Suppressor macrophage treated with lipopolysaccharide for 1 hour (primary cell): Measurements from ENCODE around the gene GBF1.

Source experiments
- DNase-seq, 3 donors: peaks; one replicate each; pipeline ENCODE4 v3.0.0-alpha.2; 2020 to 2022

GBF1 gene

GRCh38 chr10:102354451-102354850 is 109.1 kb downstream of the GBF1 start:
- no peak for DNase-seq

DNA sequence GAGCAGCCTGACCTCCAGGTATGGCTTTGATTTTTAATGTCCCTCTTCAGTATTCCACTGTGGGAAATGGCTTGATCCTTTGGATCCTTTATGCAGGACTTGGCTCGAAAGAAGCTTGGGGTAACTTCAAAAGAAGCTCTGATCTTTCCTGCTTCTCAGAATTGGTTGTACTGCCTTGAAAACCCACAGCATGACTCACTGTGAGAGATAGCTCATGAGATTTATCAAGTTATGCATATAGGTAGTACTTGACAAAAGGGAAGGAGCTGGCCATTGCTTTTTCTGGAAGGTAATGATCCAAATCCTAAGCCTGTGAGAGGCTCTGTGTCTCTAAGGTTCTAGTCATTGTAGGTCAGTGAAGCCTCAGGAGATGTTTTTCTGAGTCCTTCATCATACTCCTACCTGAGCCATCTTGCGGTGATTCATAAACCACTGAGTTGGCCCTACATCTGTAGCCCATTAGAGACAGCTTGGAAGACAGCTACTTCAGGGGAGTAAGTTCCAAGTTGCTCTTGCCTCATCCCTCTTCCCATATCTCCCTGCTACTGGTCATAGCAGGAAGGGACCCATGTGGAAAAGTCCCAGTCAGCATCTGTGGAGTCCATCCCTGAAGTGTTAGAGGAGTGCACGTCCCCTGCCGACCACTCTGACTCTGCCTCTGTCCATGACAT is 113.5 kb downstream of the GBF1 start:
- no peak for DNase-seq

GRCh38 chr10:102367441-102367840 is 122.1 kb downstream of the GBF1 start:
- DNase-seq: no peak

DNA sequence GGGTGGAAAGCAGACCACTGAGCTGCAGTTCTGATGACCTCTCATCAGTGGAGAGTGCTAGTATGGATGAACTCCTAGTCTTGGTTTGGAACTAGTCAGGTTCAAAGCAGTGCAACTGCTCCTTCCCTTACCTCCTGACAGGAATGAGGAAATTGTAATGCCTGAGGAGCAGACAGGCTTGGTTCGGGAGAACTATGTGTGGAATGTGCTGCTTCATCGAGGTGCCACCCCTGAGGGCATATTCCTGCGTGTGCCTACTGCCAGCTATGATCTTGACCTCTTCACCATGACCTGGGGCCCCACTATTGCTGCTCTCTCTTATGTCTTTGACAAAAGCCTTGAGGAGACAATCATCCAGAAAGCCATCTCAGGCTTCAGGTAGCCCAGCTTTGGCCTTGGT is 122.7 kb downstream of the GBF1 start:
- DNase-seq: no peak

- no peak for DNase-seq
These were observed 126.0 kb downstream of the GBF1 start for GRCh38 chr10:102371295-102371694.

DNA sequence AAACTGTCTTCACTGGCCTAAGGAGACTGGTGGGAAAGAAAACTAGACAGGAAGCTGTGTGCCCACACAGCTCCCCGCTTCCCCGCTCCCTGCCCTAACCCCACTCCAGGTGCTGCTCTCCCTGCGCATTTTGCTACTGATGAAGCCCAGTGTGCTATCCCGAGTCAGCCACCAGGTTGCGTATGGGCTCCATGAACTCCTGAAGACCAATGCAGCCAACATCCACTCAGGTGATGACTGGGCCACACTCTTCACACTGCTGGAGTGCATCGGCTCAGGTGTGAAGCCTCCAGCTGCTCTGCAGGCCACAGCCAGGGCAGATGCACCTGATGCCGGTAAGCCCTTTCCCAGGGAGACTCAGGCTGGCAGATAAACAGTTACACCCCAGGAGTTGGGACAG is 129.9 kb downstream of the GBF1 start:
- no peak for DNase-seq

- no peak for DNase-seq
These were observed 130.5 kb downstream of the GBF1 start for GRCh38 chr10:102375867-102376266.

GRCh38 chr10:102376901-102377300 is 131.6 kb downstream of the GBF1 start:
- no peak for DNase-seq

GRCh38 chr10:102379383-102379782 is 134.1 kb downstream of the GBF1 start:
- DNase-seq: no peak

- no peak for DNase-seq
These were observed 136.7 kb downstream of the GBF1 start for GRCh38 chr10:102381983-102382382.

DNA sequence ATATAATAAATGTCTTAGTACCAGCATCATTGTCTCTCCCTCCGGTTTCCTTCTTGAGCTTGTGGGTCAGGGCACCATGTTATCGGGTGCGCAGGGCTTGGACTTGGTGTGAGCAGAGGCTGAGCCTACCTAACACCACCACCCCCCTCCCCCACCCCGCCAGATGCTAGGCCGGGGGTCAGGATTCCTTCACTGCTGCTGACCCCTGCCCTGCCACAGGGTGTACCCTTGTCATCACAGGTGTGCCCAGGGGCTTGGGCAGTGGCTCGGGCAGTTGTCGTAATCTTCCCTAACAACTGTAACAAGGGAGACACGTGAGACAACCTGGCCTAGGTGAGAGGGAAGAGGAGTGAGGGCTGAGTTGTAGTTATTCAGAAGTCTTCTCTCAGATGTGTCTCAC is 137.5 kb downstream of the GBF1 start:
- DNase-seq: no peak

- DNase-seq: peak in 2 of 3 donors; percentile 28 to 41
These were observed 138.7 kb downstream of the GBF1 start for GRCh38 chr10:102384053-102384452.

GRCh38 chr10:102384606-102385429 is 139.5 kb downstream of the GBF1 start:
- peak in 2 of 3 donors; percentile 65 to 71 for DNase-seq

DNA sequence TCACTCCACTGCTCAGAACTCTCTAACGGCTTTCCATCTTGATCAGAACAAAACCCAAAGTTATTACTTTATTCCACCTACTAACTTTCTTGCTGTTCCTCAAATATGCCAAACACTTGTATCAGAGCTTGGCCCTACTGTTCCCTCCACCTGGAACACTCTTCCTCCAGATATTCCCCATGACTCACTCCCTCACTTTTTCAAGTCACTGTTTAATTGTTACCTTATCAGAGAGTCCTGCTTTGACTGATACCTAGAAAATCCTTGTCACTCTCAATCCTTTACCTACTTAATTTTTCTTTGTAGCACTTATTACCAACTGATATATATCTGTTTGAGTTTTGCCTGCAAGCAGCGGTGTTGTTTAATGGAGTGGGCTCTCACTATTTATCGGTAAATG is 144.6 kb downstream of the GBF1 start:
- no peak for DNase-seq

DNA sequence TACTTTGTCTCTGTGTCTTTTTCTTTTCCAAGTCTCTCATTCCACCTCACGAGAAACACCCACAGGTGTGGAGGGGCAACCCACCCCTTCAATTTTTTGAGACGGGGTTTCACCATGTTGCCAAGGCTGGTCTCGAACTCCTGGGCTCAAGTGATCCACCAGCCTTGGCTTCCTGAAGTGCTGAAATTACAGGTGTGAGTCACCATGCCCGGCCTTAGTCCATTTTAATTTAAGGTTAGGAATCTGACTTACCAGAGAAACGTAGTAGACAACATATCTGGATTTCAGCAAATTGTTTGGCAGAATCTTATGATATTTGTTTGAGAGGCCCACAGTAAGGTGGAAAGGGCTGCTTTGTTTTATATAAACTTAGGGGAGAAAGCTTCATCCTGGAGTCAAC is 147.0 kb downstream of the GBF1 start:
- DNase-seq: no peak

- DNase-seq: no peak
These were observed 148.2 kb downstream of the GBF1 start for GRCh38 chr10:102393411-102394078.

- DNase-seq: peak; percentile 99 to 100 (median 100)
These were observed 148.9 kb downstream of the GBF1 start for GRCh38 chr10:102394079-102394800.

DNA sequence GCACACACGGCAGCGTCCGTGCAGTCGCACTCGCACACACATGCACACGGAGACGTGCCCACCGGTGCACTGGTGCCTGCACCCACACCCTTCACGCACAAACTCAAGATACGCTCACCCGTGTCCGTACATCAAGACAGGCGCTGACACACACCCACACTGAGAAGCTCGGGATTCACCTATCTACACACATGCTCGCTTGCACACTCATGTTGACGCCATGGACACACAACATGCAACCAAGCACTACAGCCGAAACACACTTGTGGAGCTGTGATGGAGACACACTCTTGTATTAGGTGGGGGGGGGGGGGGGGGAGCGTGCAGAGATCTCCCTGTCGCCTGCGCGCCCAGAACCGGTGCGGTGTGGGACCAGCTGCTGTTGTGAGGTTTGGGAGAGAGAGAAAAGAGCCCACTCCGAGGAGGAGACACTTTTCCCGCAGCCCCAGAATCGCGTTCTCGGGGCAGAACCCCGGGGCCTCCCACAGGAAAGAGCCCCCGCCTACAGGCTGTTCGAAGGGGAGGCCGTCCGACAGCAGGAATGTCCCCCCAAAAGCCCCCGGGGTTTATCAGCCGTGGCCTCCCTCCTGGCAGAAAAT is 149.6 kb downstream of the GBF1 start:
- DNase-seq: peak in 1 of 3 donors; percentile 96

DNA sequence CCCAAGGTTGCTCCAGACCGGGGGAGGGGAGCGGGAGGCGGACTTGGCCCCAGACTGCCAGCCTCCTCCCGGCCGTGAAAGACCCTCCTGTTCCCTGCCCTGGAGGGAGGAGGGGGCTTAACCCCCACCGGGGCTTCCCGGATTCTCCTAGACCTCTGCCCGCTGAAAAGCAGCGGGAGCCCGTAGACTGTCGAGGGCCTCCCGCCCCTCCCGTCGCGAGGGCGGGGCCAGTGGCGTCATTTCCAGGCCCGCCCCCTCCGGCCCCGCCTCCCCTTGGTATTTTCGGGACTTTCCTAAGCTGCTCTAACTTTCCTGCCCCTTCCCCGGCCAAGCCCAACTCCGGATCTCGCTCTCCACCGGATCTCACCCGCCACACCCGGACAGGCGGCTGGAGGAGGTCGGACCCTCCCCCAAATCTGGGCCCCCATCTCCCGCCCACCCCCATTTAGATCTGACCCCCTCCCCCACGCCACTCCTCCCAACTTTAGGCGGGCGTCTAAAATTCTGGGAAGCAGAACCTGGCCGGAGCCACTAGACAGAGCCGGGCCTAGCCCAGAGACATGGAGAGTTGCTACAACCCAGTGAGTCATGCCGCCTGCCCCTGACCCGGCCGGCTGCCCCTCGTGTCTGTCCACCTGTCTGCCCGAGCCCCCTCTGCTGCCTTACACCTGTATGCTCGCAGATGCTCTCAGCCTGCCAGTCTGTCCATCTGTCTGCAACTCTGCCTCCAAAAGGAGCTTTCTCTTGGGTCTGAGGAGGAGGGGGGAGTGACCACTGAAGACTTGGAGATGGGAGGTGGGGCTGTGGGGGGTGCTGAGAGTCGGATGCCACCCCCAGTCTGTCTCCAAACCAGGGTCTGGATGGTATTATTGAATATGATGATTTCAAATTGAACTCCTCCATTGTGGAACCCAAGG is 150.3 kb downstream of the GBF1 start, which contains the start of gene NFKB2:
TSS of gene NFKB2 (plus strand) at position 306 of the 917 bp plus-strand sequence. CDS start at position 561, 255 bp downstream.
- DNase-seq: peak; percentile 98 to 99 (median 99)

GRCh38 chr10:102396317-102396650 is 151.0 kb downstream of the GBF1 start:
- DNase-seq: peak in 1 of 3 donors; percentile 46

DNA sequence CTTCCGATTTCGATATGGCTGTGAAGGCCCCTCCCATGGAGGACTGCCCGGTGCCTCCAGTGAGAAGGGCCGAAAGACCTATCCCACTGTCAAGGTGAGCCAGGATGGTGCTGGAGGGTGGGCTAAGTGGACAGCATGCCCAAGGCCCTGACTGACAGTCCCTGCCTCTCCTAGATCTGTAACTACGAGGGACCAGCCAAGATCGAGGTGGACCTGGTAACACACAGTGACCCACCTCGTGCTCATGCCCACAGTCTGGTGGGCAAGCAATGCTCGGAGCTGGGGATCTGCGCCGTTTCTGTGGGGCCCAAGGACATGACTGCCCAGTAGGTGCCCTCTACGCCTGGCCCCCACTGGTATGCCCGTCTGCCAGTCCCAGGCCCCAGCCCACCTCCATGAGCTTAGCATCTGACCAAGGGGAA is 151.4 kb downstream of the GBF1 start:
- DNase-seq: no peak
